HepG2 (cell line): ENCODE data around the gene SUSD4. TPM values are rescaled to one million over a fixed set of nuclear protein-coding genes. Genes with fewer than 3 reads are reported as not detected.

ENCODE experiments used
- ATAC-seq: fragments of 200-7000 bp; cut with Tn5 transposase; 3 replicates; pipeline ENCODE4 v1.9.1; 2020; ENCODE audit warnings: mild to moderate bottlenecking, moderate library complexity
- BruUV-seq: library from RNA; stranded (reverse); fragments of 400-500 nt; replicated peaks from 2 replicates; lab custom pipeline; 2021; lab: Mats Ljungman, UMichigan
- CTCF ChIA-PET: fragments of 300-600 bp; formaldehyde crosslinking; extraction: SDS; loops from one replicate; lab custom pipeline; 2021; ENCODE audit warnings: low total read pairs, inconsistent platforms, low intra/inter-chr PET ratio; lab: Yijun Ruan, JAX
- POLR2A ChIA-PET: fragments of 350-600 bp; sonication (Branson Sonifier 250); formaldehyde crosslinking; loops from one replicate; lab custom pipeline; 2020; ENCODE audit warnings: antibody characterized with exemption, inconsistent platforms; lab: Yijun Ruan, JAX
- DNase-seq: peaks from one replicate; pipeline ENCODE4 v3.0.0-alpha.2; 2015; ENCODE audit warnings: low spot score
- FAIRE-seq: peaks from 3 replicates; lab custom pipeline; 2011; peaks lifted over from hg19 to GRCh38; lab: Jason Lieb, UNC
- H2AFZ ChIP-seq: one replicate; pipeline ENCODE4 v1.6.1; 2011; ENCODE audit warnings: low read length, inconsistent platforms
- H3K27ac ChIP-seq: fragments of 300-600 bp; 3 replicates; pipeline ENCODE4 v1.8.0; 2011; ENCODE audit warnings: mixed run types, mild to moderate bottlenecking, mixed read lengths, low read length, inconsistent platforms; ENCODE audit not compliant: insufficient read depth; ENCODE audit errors: extremely low read length
- H3K27me3 ChIP-seq, 2 experiments: fragments of 200-600 bp in 1 of 2; 2 replicates in 1 of 2; 3 replicates in 1 of 2; pipeline versions ENCODE4 v1.6.0 to v1.8.0; 2011; ENCODE audit warnings: low read length in 2 of 2, mild to moderate bottlenecking in 2 of 2, moderate library complexity in 2 of 2, inconsistent platforms in 1 of 2; ENCODE audit not compliant: insufficient read depth in 2 of 2, control insufficient read depth in 1 of 2
- H3K36me3 ChIP-seq, 2 experiments: fragments of 200-600 bp in 1 of 2; replicated peaks in 1 of 2; 2 replicates in 1 of 2; 3 replicates in 1 of 2; pipeline versions ENCODE4 v1.5.1 to v1.8.0; 2011; ENCODE audit warnings: low read length in 2 of 2, inconsistent platforms in 1 of 2; ENCODE audit not compliant: insufficient read depth in 2 of 2, control insufficient read depth in 1 of 2
- H3K4me1 ChIP-seq: 2 replicates; pipeline ENCODE4 v1.5.1; 2012; ENCODE audit warnings: low read length, inconsistent platforms; ENCODE audit not compliant: insufficient read depth
- H3K4me2 ChIP-seq: 2 replicates; pipeline ENCODE4 v1.6.0; 2011; ENCODE audit warnings: low read depth, low read length, inconsistent platforms
- H3K4me3 ChIP-seq, 3 experiments: fragments of 200-600 bp in 1 of 3; sonication (generic), shearing (Covaris generic) in 1 of 3; replicated peaks in 1 of 3; 2 replicates each; pipeline ENCODE4 v1.5.1; 2011 to 2016; ENCODE audit warnings: low read length in 3 of 3, inconsistent platforms in 2 of 3, low read depth in 2 of 3, mild to moderate bottlenecking in 2 of 3, control low read depth in 1 of 3, mixed read lengths in 1 of 3; ENCODE audit not compliant: insufficient read depth in 1 of 3
- H3K79me2 ChIP-seq: one replicate; pipeline ENCODE4 v1.6.1; 2011; ENCODE audit warnings: low read length, inconsistent platforms; ENCODE audit not compliant: insufficient read depth
- H3K9ac ChIP-seq: 2 replicates; pipeline ENCODE4 v1.6.0; 2011; ENCODE audit warnings: mild to moderate bottlenecking, low read depth, low read length, inconsistent platforms; ENCODE audit not compliant: insufficient read depth
- H3K9me3 ChIP-seq: 2 replicates; pipeline ENCODE4 v1.5.1; 2012; ENCODE audit warnings: mild to moderate bottlenecking, low read length
- H4K20me1 ChIP-seq: 2 replicates; pipeline ENCODE4 v1.6.0; 2011; ENCODE audit warnings: inconsistent platforms, mild to moderate bottlenecking, low read length, moderate library complexity; ENCODE audit not compliant: insufficient read depth
- EZH2 ChIP-seq: conservative IDR thresholded peaks from 2 replicates; pipeline ENCODE4 v1.6.1; 2012; ENCODE audit warnings: mild to moderate bottlenecking, low read depth, low read length, moderate library complexity
- FOXP4 ChIP-seq: sonication (generic); formaldehyde crosslinking; IDR thresholded peaks from 2 replicates; pipeline ENCODE4 v1.4.0; 2020; ENCODE audit warnings: missing genetic modification reagents
- KLF13 ChIP-seq: sonication (generic); formaldehyde crosslinking; IDR thresholded peaks from 2 replicates; pipeline ENCODE4 v1.4.0; 2020; ENCODE audit warnings: mild to moderate bottlenecking, missing genetic modification reagents
- KLF6 ChIP-seq: IDR thresholded peaks from 2 replicates; pipeline ENCODE4 v1.8.0; 2016; ENCODE audit warnings: missing biosample characterization, missing genetic modification reagents
- PHF20 ChIP-seq: sonication (generic); formaldehyde crosslinking; IDR thresholded peaks from 2 replicates; pipeline ENCODE4 v1.5.0; 2020; ENCODE audit warnings: mild to moderate bottlenecking, missing genetic modification reagents
- POGZ ChIP-seq: sonication (generic); formaldehyde crosslinking; IDR thresholded peaks from 2 replicates; pipeline ENCODE4 v1.4.0; 2020; ENCODE audit warnings: mild to moderate bottlenecking, missing genetic modification reagents
- RORA ChIP-seq: sonication (generic); formaldehyde crosslinking; IDR thresholded peaks from 2 replicates; pipeline ENCODE4 v1.5.0; 2020; ENCODE audit warnings: mild to moderate bottlenecking, missing genetic modification reagents, moderate library complexity
- ZMAT3 ChIP-seq: sonication (generic); formaldehyde crosslinking; conservative IDR thresholded peaks from 2 replicates; pipeline ENCODE4 v1.7.0; 2021; ENCODE audit warnings: missing genetic modification reagents
- ZNF280D ChIP-seq: sonication (generic); formaldehyde crosslinking; IDR thresholded peaks from 2 replicates; pipeline ENCODE4 v1.5.1; 2020; ENCODE audit warnings: mild to moderate bottlenecking, missing genetic modification reagents
- ZNF580 ChIP-seq: IDR thresholded peaks from 2 replicates; pipeline ENCODE4 v1.6.1; 2016; ENCODE audit warnings: low read depth, borderline replicate concordance
- WGBS: methylation state at CpG from one replicate; pipeline ENCODE4 v1.1.6; 2017; ENCODE audit warnings: low lambda C conversion rate; 5-methylcytosine and 5-hydroxymethylcytosine counted together
- in situ Hi-C: cut with HindIII; loops from 2 replicates; pipeline ENCODE4 v1.10.0; 2017; ENCODE audit warnings: low pct_unique_long_range_greater_than_20kb; ENCODE audit not compliant: extremely low pct_ligation_motif_present
- intact Hi-C: fragments of 100-400 bp; cut with micrococcal nuclease; formaldehyde crosslinking; loops from one replicate; pipeline ENCODE4 v1.10.0; 2022; ENCODE audit not compliant: unreplicated experiment
- polyA plus RNA-seq, 8 experiments: library from polyadenylated mRNA; depleted of rRNA in 3 of 8; stranded (reverse) in 7 of 8; unstranded in 1 of 8; fragments of >200 nt; fragmentation: Illumina TruSeq in 4 of 8; extraction: Trizol in 4 of 8; gene quantifications; 2 replicates each; pipeline versions ENCODE4 v1.2.1 to v1.2.3, GENCODE V29; 2011 to 2016; ENCODE audit warnings: low read depth in 4 of 8, missing spikeins in 1 of 8, mixed read lengths in 1 of 8; ENCODE audit not compliant: insufficient read depth in 1 of 8
- total RNA-seq, 5 experiments: library from RNA; depleted of rRNA; stranded (reverse); fragments of >200 nt; fragmentation: Illumina TruSeq; extraction: Trizol; gene quantifications; 2 replicates each; pipeline ENCODE4 v1.2.3, GENCODE V29; 2016; ENCODE audit warnings: low read depth in 1 of 5
- TF ChIP-seq, protein P1 (sequence below): sonication (generic); formaldehyde crosslinking; IDR thresholded peaks from 2 replicates; pipeline ENCODE4 v1.4.0; 2020; ENCODE audit warnings: missing genetic modification reagents
- TF ChIP-seq, protein P2 (sequence below): sonication (generic); formaldehyde crosslinking; IDR thresholded peaks from 2 replicates; pipeline ENCODE4 v1.5.0; 2020; ENCODE audit warnings: mild to moderate bottlenecking, missing genetic modification reagents

The SUSD4 gene
- total and polyA plus RNA-seq, 2 of the 13 experiments (the other 11 are each of a cell fraction or from before 2014, with no cell fraction given): not detected

- Histone ChIP-seq H3K4me1 (no peaks in the 10 kb centered on the region), H3K36me3 (no peaks in the 10 kb centered on the region), H3K27ac (no peak overlapping the region), H3K27me3 (no peaks in the 10 kb centered on the region; a peak in 1 of 5 replicates), H3K4me3 (no peak overlapping the region), H3K9me3 (peaks cover 7% of the 10 kb centered on the region; the same call in 1 of the 2 replicates), H3K4me2 (no peak overlapping the region)
- POLR2A ChIA-PET: no interaction called here
- 0% methylated on average over 1 of the region's 1 CpG for WGBS
- BruUV-seq: no TSS peak
- FAIRE-seq: no peak
- no peak for DNase-seq
- TF ChIP-seq, protein P1, sequence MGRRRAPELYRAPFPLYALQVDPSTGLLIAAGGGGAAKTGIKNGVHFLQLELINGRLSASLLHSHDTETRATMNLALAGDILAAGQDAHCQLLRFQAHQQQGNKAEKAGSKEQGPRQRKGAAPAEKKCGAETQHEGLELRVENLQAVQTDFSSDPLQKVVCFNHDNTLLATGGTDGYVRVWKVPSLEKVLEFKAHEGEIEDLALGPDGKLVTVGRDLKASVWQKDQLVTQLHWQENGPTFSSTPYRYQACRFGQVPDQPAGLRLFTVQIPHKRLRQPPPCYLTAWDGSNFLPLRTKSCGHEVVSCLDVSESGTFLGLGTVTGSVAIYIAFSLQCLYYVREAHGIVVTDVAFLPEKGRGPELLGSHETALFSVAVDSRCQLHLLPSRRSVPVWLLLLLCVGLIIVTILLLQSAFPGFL (CRISPR knock-in tag): no peak
- TF ChIP-seq KLF6 (CRISPR knock-in tag) (no peak), KLF13 (CRISPR knock-in tag) (no peak), ZNF280D (CRISPR knock-in tag) (no peak), POGZ (CRISPR knock-in tag) (no peak), ZNF580 (CRISPR knock-in tag) (no peak), PHF20 (CRISPR knock-in tag) (no peak), FOXP4 (CRISPR knock-in tag) (no peak), EZH2 (no peak), RORA (CRISPR knock-in tag) (no peak), ZMAT3 (CRISPR knock-in tag) (no peak)
- TF ChIP-seq, protein P2, sequence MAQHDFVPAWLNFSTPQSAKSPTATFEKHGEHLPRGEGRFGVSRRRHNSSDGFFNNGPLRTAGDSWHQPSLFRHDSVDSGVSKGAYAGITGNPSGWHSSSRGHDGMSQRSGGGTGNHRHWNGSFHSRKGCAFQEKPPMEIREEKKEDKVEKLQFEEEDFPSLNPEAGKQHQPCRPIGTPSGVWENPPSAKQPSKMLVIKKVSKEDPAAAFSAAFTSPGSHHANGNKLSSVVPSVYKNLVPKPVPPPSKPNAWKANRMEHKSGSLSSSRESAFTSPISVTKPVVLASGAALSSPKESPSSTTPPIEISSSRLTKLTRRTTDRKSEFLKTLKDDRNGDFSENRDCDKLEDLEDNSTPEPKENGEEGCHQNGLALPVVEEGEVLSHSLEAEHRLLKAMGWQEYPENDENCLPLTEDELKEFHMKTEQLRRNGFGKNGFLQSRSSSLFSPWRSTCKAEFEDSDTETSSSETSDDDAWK (CRISPR knock-in tag): no peak
- TF ChIP-seq, all 625 proteins: peak for 0
- no peak for ATAC-seq
- no peaks in the 10 kb centered on the region for H3K79me2 ChIP-seq
- CTCF ChIA-PET: no interaction called here
- intact Hi-C loops: no loop called here
- H3K9ac ChIP-seq: no peak overlapping the region
- no peaks in the 10 kb centered on the region for H4K20me1 ChIP-seq
- in situ Hi-C loops: no loop called here
- H2AFZ ChIP-seq: no peak overlapping the region
Measured at GRCh38 chr1:223304931-223305330, 59.0 kb downstream of the SUSD4 start.
